PC-9 (cell line): Measurements from ENCODE around the gene SPPL2B.

ENCODE experiments used
- EZH2 ChIP-seq: fragments of 200-600 bp; sonication (generic); IDR thresholded peaks from 2 replicates; pipeline ENCODE4 v1.8.0; 2017; ENCODE audit warnings: antibody characterized with exemption, low read depth
- TF ChIP-seq, protein P1 (sequence below): fragments of 200-600 bp; sonication (generic); conservative IDR thresholded peaks from 2 replicates; pipeline ENCODE4 v1.6.1; 2017; ENCODE audit warnings: mixed run types, antibody characterized with exemption, mild to moderate bottlenecking, moderate library complexity

DNA sequence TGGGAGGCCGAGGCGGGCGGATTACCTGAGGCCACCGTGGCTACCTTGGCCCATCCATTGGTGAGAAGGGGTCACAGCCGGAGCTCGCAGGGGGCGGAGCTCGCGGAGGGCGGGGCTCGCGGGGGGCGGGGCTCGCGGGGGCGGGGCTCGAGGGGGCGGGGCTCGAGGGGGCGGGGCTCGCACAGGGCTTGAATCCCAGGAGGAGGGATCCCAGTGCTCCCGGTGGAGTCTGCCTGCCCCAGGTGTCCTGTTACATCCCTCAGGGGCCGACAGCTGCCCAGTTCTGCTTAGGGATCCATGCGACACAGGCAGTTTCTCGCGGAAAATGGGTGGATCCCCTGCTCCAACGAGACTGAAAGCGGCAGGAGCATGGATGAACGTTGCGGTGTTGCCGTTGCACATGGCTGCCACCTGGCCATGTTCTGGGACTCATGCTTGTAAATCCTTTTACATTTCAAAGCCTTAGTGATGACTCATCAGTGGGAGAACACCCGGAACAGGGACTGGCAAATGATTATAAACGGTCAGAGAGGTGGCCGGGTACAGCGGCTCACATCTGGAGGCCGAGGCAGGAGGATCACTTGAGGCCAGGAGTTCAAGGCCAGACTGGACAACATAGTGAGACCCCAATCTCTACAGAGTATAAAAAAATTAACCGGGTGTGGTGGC, 56.7 kb downstream of the SPPL2B start:
- TF ChIP-seq, protein P1, sequence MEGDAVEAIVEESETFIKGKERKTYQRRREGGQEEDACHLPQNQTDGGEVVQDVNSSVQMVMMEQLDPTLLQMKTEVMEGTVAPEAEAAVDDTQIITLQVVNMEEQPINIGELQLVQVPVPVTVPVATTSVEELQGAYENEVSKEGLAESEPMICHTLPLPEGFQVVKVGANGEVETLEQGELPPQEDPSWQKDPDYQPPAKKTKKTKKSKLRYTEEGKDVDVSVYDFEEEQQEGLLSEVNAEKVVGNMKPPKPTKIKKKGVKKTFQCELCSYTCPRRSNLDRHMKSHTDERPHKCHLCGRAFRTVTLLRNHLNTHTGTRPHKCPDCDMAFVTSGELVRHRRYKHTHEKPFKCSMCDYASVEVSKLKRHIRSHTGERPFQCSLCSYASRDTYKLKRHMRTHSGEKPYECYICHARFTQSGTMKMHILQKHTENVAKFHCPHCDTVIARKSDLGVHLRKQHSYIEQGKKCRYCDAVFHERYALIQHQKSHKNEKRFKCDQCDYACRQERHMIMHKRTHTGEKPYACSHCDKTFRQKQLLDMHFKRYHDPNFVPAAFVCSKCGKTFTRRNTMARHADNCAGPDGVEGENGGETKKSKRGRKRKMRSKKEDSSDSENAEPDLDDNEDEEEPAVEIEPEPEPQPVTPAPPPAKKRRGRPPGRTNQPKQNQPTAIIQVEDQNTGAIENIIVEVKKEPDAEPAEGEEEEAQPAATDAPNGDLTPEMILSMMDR = no peak
- no peak for TF ChIP-seq EZH2
